Measurements from ENCODE around the gene CGB3.

The CGB3 gene

DNA sequence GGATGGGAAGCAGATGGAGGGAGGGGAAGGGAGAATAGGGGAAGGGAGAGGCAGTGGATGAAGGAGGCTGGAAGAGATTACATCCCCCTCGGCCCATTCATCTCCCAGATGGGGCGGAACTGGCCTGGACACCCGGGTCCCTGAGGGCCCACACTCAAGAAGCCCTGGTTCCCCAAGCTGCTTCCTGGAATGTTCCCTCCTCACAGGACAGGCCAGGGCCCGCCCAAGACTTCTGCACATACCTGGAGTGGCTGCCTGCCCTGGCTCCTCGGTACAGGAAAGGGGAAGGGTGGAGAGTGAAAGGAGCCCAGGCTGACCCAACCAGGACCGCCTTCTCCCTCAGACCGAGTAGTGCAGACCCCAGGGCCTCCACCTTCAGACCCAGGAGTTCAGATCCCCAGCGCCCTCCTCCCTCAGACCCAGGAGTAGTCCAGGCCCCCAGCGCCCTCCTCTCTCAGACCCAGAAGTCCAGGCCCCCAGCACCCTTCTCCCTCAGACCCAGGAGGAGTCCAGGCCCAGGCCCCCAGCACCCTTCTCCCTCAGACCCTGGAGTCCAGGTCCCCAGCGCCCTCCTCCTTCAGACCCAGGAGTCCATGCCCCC lies 40.0 kb upstream of the CGB3 start:
- H3K4me3 ChIP-seq (ENCODE audit: low read length), result no peak overlapping the region
- no peaks in the 10 kb centered on the region for H3K79me2 ChIP-seq (ENCODE audit: low read length)
- peaks cover 89% of the 10 kb centered on the region for H3K27me3 ChIP-seq (replicated peaks; ENCODE audit: insufficient read depth, low read length)
- no peak overlapping the region for H3K9ac ChIP-seq (ENCODE audit: low read length)
- peaks cover 10% of the 10 kb centered on the region for H3K4me1 ChIP-seq (ENCODE audit: low read length)
- no peaks in the 10 kb centered on the region for H3K9me2 ChIP-seq (replicated peaks; ENCODE audit: insufficient read depth, low read length)
- H2AFZ ChIP-seq (ENCODE audit: low read length), result no peak overlapping the region
- H3K36me3 ChIP-seq (replicated peaks; ENCODE audit: insufficient read depth, low read length), result no peaks in the 10 kb centered on the region
- TF ChIP-seq EZH2phosphoT487 (IDR thresholded peaks at IDR 0.05; ENCODE audit: low read length) (no peak), EZH2 (optimal IDR thresholded peaks at IDR 0.05; ENCODE audit: low read depth, low read length) (no peak)
- TF ChIP-seq, protein P1, sequence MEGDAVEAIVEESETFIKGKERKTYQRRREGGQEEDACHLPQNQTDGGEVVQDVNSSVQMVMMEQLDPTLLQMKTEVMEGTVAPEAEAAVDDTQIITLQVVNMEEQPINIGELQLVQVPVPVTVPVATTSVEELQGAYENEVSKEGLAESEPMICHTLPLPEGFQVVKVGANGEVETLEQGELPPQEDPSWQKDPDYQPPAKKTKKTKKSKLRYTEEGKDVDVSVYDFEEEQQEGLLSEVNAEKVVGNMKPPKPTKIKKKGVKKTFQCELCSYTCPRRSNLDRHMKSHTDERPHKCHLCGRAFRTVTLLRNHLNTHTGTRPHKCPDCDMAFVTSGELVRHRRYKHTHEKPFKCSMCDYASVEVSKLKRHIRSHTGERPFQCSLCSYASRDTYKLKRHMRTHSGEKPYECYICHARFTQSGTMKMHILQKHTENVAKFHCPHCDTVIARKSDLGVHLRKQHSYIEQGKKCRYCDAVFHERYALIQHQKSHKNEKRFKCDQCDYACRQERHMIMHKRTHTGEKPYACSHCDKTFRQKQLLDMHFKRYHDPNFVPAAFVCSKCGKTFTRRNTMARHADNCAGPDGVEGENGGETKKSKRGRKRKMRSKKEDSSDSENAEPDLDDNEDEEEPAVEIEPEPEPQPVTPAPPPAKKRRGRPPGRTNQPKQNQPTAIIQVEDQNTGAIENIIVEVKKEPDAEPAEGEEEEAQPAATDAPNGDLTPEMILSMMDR (IDR thresholded peaks at IDR 0.05; ENCODE audit: low read length), result no peak
- no peak for DNase-seq
- no peak overlapping the region for H3K27ac ChIP-seq (ENCODE audit: low read length)
- H3F3A ChIP-seq (ENCODE audit: insufficient read depth, low read length), result no peaks in the 10 kb centered on the region
- H4K20me1 ChIP-seq (ENCODE audit: insufficient read depth, low read length), result no peaks in the 10 kb centered on the region
- H3K4me2 ChIP-seq (ENCODE audit: low read depth, low read length), result no peak overlapping the region; the same call in 1 of the 2 replicates
- no peaks in the 10 kb centered on the region for H3K9me3 ChIP-seq (replicated peaks; ENCODE audit: insufficient read depth, low read length)

DNA sequence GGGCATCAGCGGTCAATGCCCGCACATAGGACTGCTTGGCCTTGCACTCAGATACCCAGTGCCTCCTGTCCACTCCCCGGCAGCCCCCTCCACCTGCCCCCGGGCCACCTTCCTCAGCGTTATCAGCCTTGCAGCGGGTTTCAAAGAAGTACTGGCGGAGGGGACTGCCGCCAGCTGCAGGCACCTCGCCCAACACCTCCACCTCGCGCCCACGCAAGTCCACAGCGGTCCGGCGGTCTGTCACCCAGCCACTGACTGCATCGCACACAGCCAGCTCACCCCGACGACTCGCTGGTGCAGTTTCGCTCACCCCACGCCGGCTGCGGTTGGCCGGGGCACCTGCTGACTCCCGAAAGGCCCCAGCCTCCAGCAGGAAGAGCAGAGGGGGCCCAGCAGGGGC lies 37.3 kb upstream of the CGB3 start:
- H3K4me2 ChIP-seq (ENCODE audit: low read depth, low read length), result peak overlapping the region; percentile 25; the same call in 1 of the 2 replicates
- no peak for DNase-seq
- TF ChIP-seq EZH2 (optimal IDR thresholded peaks at IDR 0.05; ENCODE audit: low read depth, low read length), result no peak
- TF ChIP-seq, protein P1 (IDR thresholded peaks at IDR 0.05; ENCODE audit: low read length), result no peak
- no peak for TF ChIP-seq EZH2phosphoT487 (IDR thresholded peaks at IDR 0.05; ENCODE audit: low read length)
- H3K4me1 ChIP-seq (ENCODE audit: low read length), result peaks cover 14% of the 10 kb centered on the region
- H4K20me1 ChIP-seq (ENCODE audit: insufficient read depth, low read length), result no peaks in the 10 kb centered on the region
- H2AFZ ChIP-seq (ENCODE audit: low read length), result no peak overlapping the region
- no peaks in the 10 kb centered on the region for H3K9me2 ChIP-seq (replicated peaks; ENCODE audit: insufficient read depth, low read length)
- H3K9ac ChIP-seq (ENCODE audit: low read length), result no peak overlapping the region
- no peaks in the 10 kb centered on the region for H3F3A ChIP-seq (ENCODE audit: insufficient read depth, low read length)
- no peak overlapping the region for H3K27ac ChIP-seq (ENCODE audit: low read length)
- H3K27me3 ChIP-seq (replicated peaks; ENCODE audit: insufficient read depth, low read length), result peaks cover 89% of the 10 kb centered on the region
- no peaks in the 10 kb centered on the region for H3K36me3 ChIP-seq (replicated peaks; ENCODE audit: insufficient read depth, low read length)
- H3K9me3 ChIP-seq (replicated peaks; ENCODE audit: insufficient read depth, low read length), result no peaks in the 10 kb centered on the region
- no peak overlapping the region for H3K4me3 ChIP-seq (ENCODE audit: low read length)
- no peaks in the 10 kb centered on the region for H3K79me2 ChIP-seq (ENCODE audit: low read length)

DNA sequence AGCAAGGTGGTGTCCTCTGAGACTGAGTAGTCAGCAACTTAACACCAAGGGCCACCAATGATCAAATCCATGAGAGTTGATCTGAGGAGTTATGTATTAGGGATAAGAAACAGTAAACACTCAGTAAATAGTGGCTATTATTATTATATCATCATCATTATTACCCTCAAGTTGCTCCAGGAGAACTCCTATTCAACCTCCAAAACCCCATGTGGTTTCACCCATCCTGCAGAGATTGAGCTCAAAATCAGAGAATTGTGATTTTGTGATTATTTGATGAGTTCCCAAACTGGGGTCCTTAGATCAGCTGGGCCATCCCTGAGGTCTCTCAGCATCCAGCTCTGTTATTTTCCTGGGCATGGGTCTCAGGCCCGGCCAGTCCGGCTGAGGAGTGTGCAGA lies 36.9 kb upstream of the CGB3 start:
- Histone ChIP-seq H3K36me3 (replicated peaks; ENCODE audit: insufficient read depth, low read length) (no peaks in the 10 kb centered on the region), H3K4me2 (ENCODE audit: low read depth, low read length) (peak overlapping the region; percentile 25; the same call in 1 of the 2 replicates), H3K27me3 (replicated peaks; ENCODE audit: insufficient read depth, low read length) (peaks cover 89% of the 10 kb centered on the region), H3K4me1 (ENCODE audit: low read length) (peaks cover 14% of the 10 kb centered on the region), H3K27ac (ENCODE audit: low read length) (no peak overlapping the region), H3F3A (ENCODE audit: insufficient read depth, low read length) (no peaks in the 10 kb centered on the region), H3K9ac (ENCODE audit: low read length) (no peak overlapping the region), H3K4me3 (ENCODE audit: low read length) (no peak overlapping the region), H3K79me2 (ENCODE audit: low read length) (no peaks in the 10 kb centered on the region), H3K9me3 (replicated peaks; ENCODE audit: insufficient read depth, low read length) (no peaks in the 10 kb centered on the region), H4K20me1 (ENCODE audit: insufficient read depth, low read length) (no peaks in the 10 kb centered on the region), H2AFZ (ENCODE audit: low read length) (no peak overlapping the region), H3K9me2 (replicated peaks; ENCODE audit: insufficient read depth, low read length) (no peaks in the 10 kb centered on the region)
- no peak for TF ChIP-seq EZH2phosphoT487 (IDR thresholded peaks at IDR 0.05; ENCODE audit: low read length)
- TF ChIP-seq EZH2 (optimal IDR thresholded peaks at IDR 0.05; ENCODE audit: low read depth, low read length), result no peak
- TF ChIP-seq, protein P1 (IDR thresholded peaks at IDR 0.05; ENCODE audit: low read length), result no peak
- no peak for DNase-seq
